ENCODE results near the gene SALL3.

Gene SALL3

DNA sequence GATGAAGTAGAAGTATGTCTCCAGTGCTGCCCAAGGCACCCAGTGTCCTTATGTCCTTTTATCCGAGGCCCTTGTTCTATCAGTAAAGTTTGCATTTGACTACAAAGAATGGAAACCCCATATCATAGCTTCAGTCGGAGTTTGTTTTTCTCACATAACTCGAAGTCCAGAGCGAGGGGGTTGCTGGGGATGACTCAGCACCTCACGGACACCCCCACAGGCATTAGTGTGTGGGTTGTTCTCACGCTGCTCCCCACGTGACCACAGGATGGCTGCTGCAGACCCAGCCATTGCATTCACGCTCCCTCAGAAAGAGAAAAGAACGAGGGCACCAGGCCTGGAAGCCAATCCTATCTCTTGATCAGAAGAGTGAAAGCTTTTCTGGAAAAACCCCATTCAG is 27.8 kb downstream of the SALL3 start:
- H3K4me2 ChIP-seq (ENCODE audit: low read depth, low read length): no peak overlapping the region
- H4K20me1 ChIP-seq (ENCODE audit: insufficient read depth, low read length): no peaks in the 10 kb centered on the region
- H3K9ac ChIP-seq (ENCODE audit: low read length): no peak overlapping the region
- H3K79me2 ChIP-seq (ENCODE audit: low read length): no peaks in the 10 kb centered on the region
- no peaks in the 10 kb centered on the region for H3K27me3 ChIP-seq (replicated peaks; ENCODE audit: insufficient read depth, low read length)
- no peak for TF ChIP-seq EZH2phosphoT487 (IDR thresholded peaks at IDR 0.05; ENCODE audit: low read length)
- TF ChIP-seq CTCF (IDR thresholded peaks at IDR 0.05; ENCODE audit: low read length): no peak
- no peak for TF ChIP-seq EZH2 (optimal IDR thresholded peaks at IDR 0.05; ENCODE audit: low read depth, low read length)
- no peaks in the 10 kb centered on the region for H3K4me1 ChIP-seq (ENCODE audit: low read length)
- no peaks in the 10 kb centered on the region for H3F3A ChIP-seq (ENCODE audit: insufficient read depth, low read length)
- H3K36me3 ChIP-seq (replicated peaks; ENCODE audit: insufficient read depth, low read length): no peaks in the 10 kb centered on the region
- no peak overlapping the region for H2AFZ ChIP-seq (ENCODE audit: low read length)
- no peaks in the 10 kb centered on the region for H3K9me2 ChIP-seq (replicated peaks; ENCODE audit: insufficient read depth, low read length)
- no peaks in the 10 kb centered on the region for H3K9me3 ChIP-seq (replicated peaks; ENCODE audit: insufficient read depth, low read length)
- DNase-seq: no peak
- no peak overlapping the region for H3K27ac ChIP-seq (ENCODE audit: low read length)
- no peak overlapping the region for H3K4me3 ChIP-seq (ENCODE audit: low read length)

- DNase-seq: no peak
- Histone ChIP-seq H3K36me3 (replicated peaks; ENCODE audit: insufficient read depth, low read length) (no peaks in the 10 kb centered on the region), H3K27ac (ENCODE audit: low read length) (no peak overlapping the region), H3K9me3 (replicated peaks; ENCODE audit: insufficient read depth, low read length) (no peaks in the 10 kb centered on the region), H3K4me1 (ENCODE audit: low read length) (no peaks in the 10 kb centered on the region), H3F3A (ENCODE audit: insufficient read depth, low read length) (no peaks in the 10 kb centered on the region), H3K27me3 (replicated peaks; ENCODE audit: insufficient read depth, low read length) (no peaks in the 10 kb centered on the region), H3K4me3 (ENCODE audit: low read length) (no peak overlapping the region), H3K9ac (ENCODE audit: low read length) (no peak overlapping the region), H3K9me2 (replicated peaks; ENCODE audit: insufficient read depth, low read length) (no peaks in the 10 kb centered on the region), H2AFZ (ENCODE audit: low read length) (no peak overlapping the region), H3K79me2 (ENCODE audit: low read length) (no peaks in the 10 kb centered on the region), H4K20me1 (ENCODE audit: insufficient read depth, low read length) (no peaks in the 10 kb centered on the region), H3K4me2 (ENCODE audit: low read depth, low read length) (no peak overlapping the region)
- no peak for TF ChIP-seq CTCF (IDR thresholded peaks at IDR 0.05; ENCODE audit: low read length)
- no peak for TF ChIP-seq EZH2 (optimal IDR thresholded peaks at IDR 0.05; ENCODE audit: low read depth, low read length)
- TF ChIP-seq EZH2phosphoT487 (IDR thresholded peaks at IDR 0.05; ENCODE audit: low read length): no peak
Observed at GRCh38 chr18:79008356-79008940, 28.8 kb downstream of the SALL3 start.

DNA sequence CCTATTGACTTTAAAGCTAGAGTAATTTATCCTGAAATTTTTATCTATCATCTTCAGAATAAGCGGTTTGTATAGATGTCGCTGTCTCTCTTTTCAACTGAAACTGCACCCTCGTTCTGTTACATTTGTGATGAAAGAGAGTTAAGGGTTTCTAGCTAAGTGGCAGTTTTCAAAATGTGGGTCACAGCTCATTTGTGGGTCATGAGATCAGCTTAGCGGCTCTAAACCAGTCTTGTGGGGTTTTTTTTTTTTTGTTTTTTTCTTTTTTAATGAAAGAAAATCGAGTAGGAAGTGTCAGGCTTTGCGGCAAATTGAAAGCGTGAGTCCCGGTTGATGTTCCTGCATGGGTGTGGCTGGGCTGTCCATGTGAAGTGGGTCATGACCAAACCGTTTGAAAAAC is 31.2 kb downstream of the SALL3 start:
- H3K9me2 ChIP-seq (replicated peaks; ENCODE audit: insufficient read depth, low read length): no peaks in the 10 kb centered on the region
- TF ChIP-seq EZH2 (optimal IDR thresholded peaks at IDR 0.05; ENCODE audit: low read depth, low read length): no peak
- TF ChIP-seq CTCF (IDR thresholded peaks at IDR 0.05; ENCODE audit: low read length): no peak
- no peaks in the 10 kb centered on the region for H3F3A ChIP-seq (ENCODE audit: insufficient read depth, low read length)
- no peaks in the 10 kb centered on the region for H3K4me1 ChIP-seq (ENCODE audit: low read length)
- no peak overlapping the region for H2AFZ ChIP-seq (ENCODE audit: low read length)
- H4K20me1 ChIP-seq (ENCODE audit: insufficient read depth, low read length): no peaks in the 10 kb centered on the region
- no peak overlapping the region for H3K4me2 ChIP-seq (ENCODE audit: low read depth, low read length)
- H3K4me3 ChIP-seq (ENCODE audit: low read length): no peak overlapping the region
- no peaks in the 10 kb centered on the region for H3K36me3 ChIP-seq (replicated peaks; ENCODE audit: insufficient read depth, low read length)
- no peak for DNase-seq
- H3K79me2 ChIP-seq (ENCODE audit: low read length): no peaks in the 10 kb centered on the region
- H3K27me3 ChIP-seq (replicated peaks; ENCODE audit: insufficient read depth, low read length): no peaks in the 10 kb centered on the region
- no peaks in the 10 kb centered on the region for H3K9me3 ChIP-seq (replicated peaks; ENCODE audit: insufficient read depth, low read length)
- no peak overlapping the region for H3K27ac ChIP-seq (ENCODE audit: low read length)
- H3K9ac ChIP-seq (ENCODE audit: low read length): no peak overlapping the region
